H1 (cell line): ENCODE results near the gene SLC26A1. TPM values are rescaled to one million over a fixed set of nuclear protein-coding genes. Genes with fewer than 3 reads are reported as not detected.

ENCODE experiments used
- CTCF ChIA-PET: fragments of 300-600 bp; sonication (Branson Sonifier 250); formaldehyde crosslinking; loops from one replicate; lab custom pipeline; 2021; ENCODE audit not compliant: partially characterized antibody; lab: Charles Lee
- POLR2A ChIA-PET: fragments of 300-600 bp; sonication (Branson Sonifier 250); formaldehyde crosslinking; loops from one replicate; lab custom pipeline; 2021; ENCODE audit warnings: inconsistent platforms; ENCODE audit not compliant: partially characterized antibody; lab: Charles Lee
- DNase-seq, 2 experiments: peaks; one replicate each; pipeline versions ENCODE4 v3.0.0 to v3.0.0-alpha.2; 2010 to 2022; ENCODE audit warnings: low spot score in 2 of 2, low read depth in 1 of 2, mixed read lengths in 1 of 2
- FAIRE-seq: peaks from 2 replicates; lab custom pipeline; 2011; peaks lifted over from hg19 to GRCh38; lab: Jason Lieb, UNC
- H2AFZ ChIP-seq: 2 replicates; pipeline ENCODE4 v1.8.1; 2012; ENCODE audit warnings: low read length, inconsistent platforms
- H2AK5ac ChIP-seq: 2 replicates; pipeline ENCODE4 v1.6.1; 2013; ENCODE audit warnings: low read depth, low read length
- H2BK120ac ChIP-seq: replicated peaks from 2 replicates; pipeline ENCODE3; 2013; ENCODE audit warnings: low read depth, low read length, inconsistent platforms
- H2BK12ac ChIP-seq: 2 replicates; pipeline ENCODE4 v1.6.1; 2013; ENCODE audit warnings: low read depth, low read length
- H2BK15ac ChIP-seq: 2 replicates; pipeline ENCODE4 v1.6.1; 2013; ENCODE audit warnings: low read length
- H2BK20ac ChIP-seq: 2 replicates; pipeline ENCODE4 v1.6.1; 2013; ENCODE audit warnings: low read length
- H2BK5ac ChIP-seq: 2 replicates; pipeline ENCODE4 v1.6.1; 2013; ENCODE audit warnings: low read depth, low read length
- H3K14ac ChIP-seq: 2 replicates; pipeline ENCODE4 v1.6.1; 2013; ENCODE audit warnings: inconsistent platforms; ENCODE audit not compliant: insufficient read length
- H3K18ac ChIP-seq: 2 replicates; pipeline ENCODE4 v1.6.1; 2013; ENCODE audit warnings: low read length; ENCODE audit errors: extremely low read depth
- H3K23ac ChIP-seq: 2 replicates; pipeline ENCODE4 v1.6.1; 2013; ENCODE audit warnings: inconsistent platforms; ENCODE audit not compliant: insufficient read length
- H3K23me2 ChIP-seq: 2 replicates; pipeline ENCODE4 v1.6.1; 2013; ENCODE audit warnings: low read depth, low read length
- H3K27ac ChIP-seq: 2 replicates; pipeline ENCODE4 v1.6.1; 2011; ENCODE audit warnings: low read depth, low read length, inconsistent platforms
- H3K27me3 ChIP-seq, 4 experiments: replicated peaks in 1 of 4; 1 replicate in 1 of 4; 2 replicates in 3 of 4; pipeline versions ENCODE4 v1.6.1 to v1.8.1; 2011 to 2013; ENCODE audit warnings: low read length in 3 of 4, mild to moderate bottlenecking in 3 of 4, inconsistent platforms in 2 of 4, mixed read lengths in 2 of 4, moderate library complexity in 1 of 4; ENCODE audit not compliant: control insufficient read depth in 3 of 4, insufficient read depth in 3 of 4; ENCODE audit errors: extremely low read depth in 1 of 4
- H3K36me3 ChIP-seq, 4 experiments: 2 replicates each; pipeline versions ENCODE4 v1.6.1 to v1.8.1; 2011 to 2013; ENCODE audit warnings: mild to moderate bottlenecking in 4 of 4, low read length in 3 of 4, moderate library complexity in 2 of 4, control low read depth in 1 of 4, inconsistent platforms in 1 of 4; ENCODE audit not compliant: insufficient read depth in 4 of 4, control insufficient read depth in 2 of 4
- H3K4ac ChIP-seq: replicated peaks from 2 replicates; pipeline ENCODE3; 2013; ENCODE audit warnings: low read length, low read depth, mixed read lengths, inconsistent platforms; ENCODE audit not compliant: insufficient read length
- H3K4me1 ChIP-seq, 4 experiments: replicated peaks in 1 of 4; 1 replicate in 1 of 4; 2 replicates in 3 of 4; pipeline versions ENCODE4 v1.6.1 to v1.8.1; 2011 to 2013; ENCODE audit warnings: low read length in 3 of 4, inconsistent platforms in 2 of 4, mixed read lengths in 1 of 4; ENCODE audit not compliant: insufficient read depth in 4 of 4, control insufficient read depth in 3 of 4
- H3K4me2 ChIP-seq, 2 experiments: 2 replicates each; pipeline versions ENCODE4 v1.6.1 to v1.8.1; 2011 to 2013; ENCODE audit warnings: low read depth in 2 of 2, low read length in 2 of 2, control low read depth in 1 of 2, inconsistent platforms in 1 of 2, mild to moderate bottlenecking in 1 of 2; ENCODE audit not compliant: insufficient read depth in 1 of 2
- H3K4me3 ChIP-seq, 4 experiments: fragments of 200-600, 300-600 bp in 1 of 4; sonication (generic), shearing (Covaris generic), sonication (Bioruptor Twin) in 1 of 4; 2 replicates each; pipeline versions ENCODE4 v1.5.1 to v1.8.1; 2011 to 2016; ENCODE audit warnings: low read length in 4 of 4, low read depth in 3 of 4, control low read depth in 2 of 4, inconsistent platforms in 2 of 4, mild to moderate bottlenecking in 2 of 4, mixed read lengths in 1 of 4, moderate library complexity in 1 of 4; ENCODE audit not compliant: insufficient read depth in 2 of 4; ENCODE audit errors: extremely low read depth in 1 of 4
- H3K56ac ChIP-seq: replicated peaks from 2 replicates; pipeline ENCODE3; 2013; ENCODE audit warnings: low read depth, mild to moderate bottlenecking, mixed read lengths, low read length, inconsistent platforms; ENCODE audit not compliant: insufficient read length
- H3K79me1 ChIP-seq: 2 replicates; pipeline ENCODE4 v1.6.1; 2013; ENCODE audit warnings: low read depth, low read length, control low read depth
- H3K79me2 ChIP-seq, 2 experiments: 2 replicates each; pipeline versions ENCODE4 v1.6.1 to v1.8.1; 2012 to 2013; ENCODE audit warnings: low read length in 2 of 2, mild to moderate bottlenecking in 2 of 2, inconsistent platforms in 1 of 2; ENCODE audit not compliant: insufficient read depth in 2 of 2, control insufficient read depth in 1 of 2
- H3K9ac ChIP-seq, 4 experiments: replicated peaks in 1 of 4; 1 replicate in 1 of 4; 2 replicates in 3 of 4; pipeline versions ENCODE4 v1.6.1 to v1.8.1; 2011 to 2013; ENCODE audit warnings: low read depth in 3 of 4, low read length in 3 of 4, control low read depth in 2 of 4, mild to moderate bottlenecking in 2 of 4, moderate library complexity in 2 of 4, inconsistent platforms in 1 of 4; ENCODE audit errors: extremely low read depth in 1 of 4
- H3K9me3 ChIP-seq, 2 experiments: 2 replicates each; pipeline versions ENCODE4 v1.6.1 to v1.8.1; 2012 to 2013; ENCODE audit warnings: mild to moderate bottlenecking in 2 of 2, moderate library complexity in 2 of 2, control low read depth in 1 of 2, inconsistent platforms in 1 of 2, low read depth in 1 of 2, low read length in 1 of 2, mixed read lengths in 1 of 2; ENCODE audit not compliant: insufficient read depth in 2 of 2
- H4K20me1 ChIP-seq, 2 experiments: replicated peaks in 1 of 2; 2 replicates each; pipeline versions ENCODE3 to v1.8.1; 2011 to 2013; ENCODE audit warnings: inconsistent platforms in 2 of 2, low read length in 2 of 2, mild to moderate bottlenecking in 1 of 2; ENCODE audit not compliant: insufficient read depth in 2 of 2, control insufficient read depth in 1 of 2
- H4K5ac ChIP-seq: 2 replicates; pipeline ENCODE4 v1.6.1; 2013; ENCODE audit warnings: low read length, low read depth, mixed read lengths, inconsistent platforms; ENCODE audit not compliant: insufficient read length
- H4K8ac ChIP-seq: 2 replicates; pipeline ENCODE4 v1.8.0; 2013; ENCODE audit warnings: mild to moderate bottlenecking, moderate library complexity, low read length, inconsistent platforms; ENCODE audit not compliant: insufficient read depth; ENCODE audit errors: extremely low read depth
- H4K91ac ChIP-seq: replicated peaks from 2 replicates; pipeline ENCODE3; 2013; ENCODE audit warnings: low read length, mixed read lengths, inconsistent platforms; ENCODE audit not compliant: insufficient read length
- E2F6 ChIP-seq: IDR thresholded peaks from 2 replicates; pipeline ENCODE4 v1.6.1; 2012; ENCODE audit warnings: inconsistent platforms
- EZH2 ChIP-seq: fragments of 200-600 bp; sonication (generic); IDR thresholded peaks from 2 replicates; pipeline ENCODE4 v1.7.1; 2012; ENCODE audit warnings: low read depth, mild to moderate bottlenecking, moderate library complexity, low read length, inconsistent platforms; ENCODE audit not compliant: severe bottlenecking
- GTF2F1 ChIP-seq: IDR thresholded peaks from 2 replicates; pipeline ENCODE4 v1.6.1; 2012; ENCODE audit warnings: low read depth, low read length, improper control_type of control experiment, borderline replicate concordance
- HDAC2 ChIP-seq, 2 experiments: fragments of 300-600 bp in 1 of 2; sonication (generic) in 1 of 2; IDR thresholded peaks; 2 replicates each; pipeline ENCODE4 v1.6.1; 2011 to 2012; ENCODE audit warnings: low read depth in 2 of 2, low read length in 2 of 2, mild to moderate bottlenecking in 2 of 2, moderate library complexity in 2 of 2, borderline replicate concordance in 1 of 2, inconsistent platforms in 1 of 2
- KDM1A ChIP-seq: fragments of 200-600, 300-600 bp; sonication (generic); IDR thresholded peaks from 2 replicates; pipeline ENCODE4 v1.7.1; 2016; ENCODE audit warnings: mild to moderate bottlenecking, low read length, borderline replicate concordance
- KDM4A ChIP-seq: IDR thresholded peaks from one replicate; pipeline ENCODE4 v1.7.1; 2012; ENCODE audit warnings: low read depth, mild to moderate bottlenecking, moderate library complexity, low read length, inconsistent platforms; ENCODE audit not compliant: severe bottlenecking
- KDM5A ChIP-seq: fragments of 200-600 bp; IDR thresholded peaks from 2 replicates; pipeline ENCODE4 v1.7.1; 2012; ENCODE audit warnings: mild to moderate bottlenecking, low read length, inconsistent platforms, mixed read lengths
- NRF1 ChIP-seq: IDR thresholded peaks from 2 replicates; pipeline ENCODE4 v1.6.1; 2011; ENCODE audit warnings: mild to moderate bottlenecking, low read depth, low read length, improper control_type of control experiment
- POLR2AphosphoS5 ChIP-seq: IDR thresholded peaks from 2 replicates; pipeline ENCODE4 v1.6.1; 2011; ENCODE audit warnings: low read depth, low read length
- SIRT6 ChIP-seq: IDR thresholded peaks from one replicate; pipeline ENCODE4 v1.7.1; 2012; ENCODE audit warnings: low read length, inconsistent platforms
- SRF ChIP-seq: IDR thresholded peaks from 2 replicates; pipeline ENCODE4 v1.6.1; 2011; ENCODE audit warnings: mild to moderate bottlenecking, low read depth, low read length, moderate library complexity
- TBP ChIP-seq: IDR thresholded peaks from 2 replicates; pipeline ENCODE4 v1.6.1; 2011; ENCODE audit warnings: low read depth, low read length, improper control_type of control experiment
- WGBS, 2 experiments: shearing (Covaris generic) in 1 of 2; methylation state at CpG; one replicate each; pipeline versions ENCODE4 v1.1.6 to v1.1.7; 2013 to 2015; ENCODE audit warnings: low lambda C conversion rate in 2 of 2, mixed read lengths in 2 of 2, inconsistent platforms in 1 of 2, low coverage in 1 of 2, missing lambda C conversion rate in 1 of 2; ENCODE audit not compliant: insufficient replicate concordance in 2 of 2, insufficient coverage in 1 of 2, insufficient read length in 1 of 2; ENCODE audit errors: extremely low coverage in 1 of 2, missing lambda C conversion rate in 1 of 2; 5-methylcytosine and 5-hydroxymethylcytosine counted together
- polyA plus RNA-seq, 7 experiments: library from polyadenylated mRNA; depleted of rRNA in 3 of 7; stranded (reverse) in 5 of 7; unstranded in 2 of 7; fragments of >200 nt in 5 of 7; fragments of 200-250 nt in 2 of 7; gene quantifications; 1 replicate in 5 of 7; 2 replicates in 1 of 7; 4 replicates in 1 of 7; pipeline versions ENCODE4 v1.2.1 to v1.2.3, GENCODE V29; 2011 to 2013; ENCODE audit warnings: missing spikeins in 2 of 7, mixed read lengths in 2 of 7
- total RNA-seq: library from RNA; stranded (reverse); fragmentation: NEBNext Ultra II Directional; extraction: Animal tissue kit (Norgen Biotek cat#: 25700); gene quantifications from 2 replicates; pipeline ENCODE4 v1.2.1, GENCODE V29; 2021

The SLC26A1 gene
- total and polyA plus RNA-seq, 2 of the 8 experiments (the other 6 are each of a cell fraction or from before 2014, with no cell fraction given) = 0.11 TPM; not detected in 1

GRCh38 chr4:1002631-1003251 lies 9.5 kb upstream of the SLC26A1 start:
- Histone ChIP-seq H3K4me2 (peak overlapping the region; percentile 61 to 76), H4K20me1 (peaks cover 2 to 18% of the 10 kb centered on the region in 2 experiments), H2AFZ (no peak overlapping the region; the same call in 1 of the 2 replicates), H2BK12ac (no peak overlapping the region), H3K9me3 (no peaks in the 10 kb centered on the region), H4K8ac (no peak overlapping the region), H2AK5ac (no peak overlapping the region), H3K79me2 (no peaks in the 10 kb centered on the region), H2BK15ac (no peak overlapping the region), H3K36me3 (no peaks in the 10 kb centered on the region), H3K4me1 (peaks cover 0 to 4% (median 3%) of the 10 kb centered on the region in 4 experiments; a peak in 5 of 7 replicates), H3K18ac (no peak overlapping the region; the same call in 1 of the 2 replicates), H2BK5ac (no peak overlapping the region), H3K23me2 (peaks cover 12% of the 10 kb centered on the region; the same call in 1 of the 2 replicates), H3K56ac (no peak overlapping the region), H3K14ac (no peak overlapping the region), H3K9ac (no peak overlapping the region), H3K27me3 (peaks cover 49 to 89% (median 84%) of the 10 kb centered on the region in 4 experiments), H3K4ac (no peak overlapping the region), H3K4me3 (peak overlapping the region; percentile 9 to 60 (median 32)), H4K91ac (no peak overlapping the region), H3K79me1 (no peaks in the 10 kb centered on the region), H2BK120ac (no peak overlapping the region), H3K27ac (no peak overlapping the region), H2BK20ac (no peak overlapping the region), H3K23ac (no peak overlapping the region), H4K5ac (no peak overlapping the region)
- ChIA-PET POLR2A (interaction anchor here (1.3 kb wide), 1 partner anchor 31 kb away, joined by 3 read pairs; no protein-coding TSS in a partner anchor), CTCF (interaction anchor here (1.9 kb wide), 1 partner anchor 16 kb away, joined by 5 read pairs; the partner anchor contains the start of gene IDUA)
- DNase-seq = no peak
- WGBS, 2 experiments = 4% methylated on average over 25 of the region's 75 CpGs; no CpG with 5 or more reads in 1 of the 2 experiments
- FAIRE-seq = no peak
- TF ChIP-seq SRF (no peak), E2F6 (no peak), HDAC2 (IDR thresholded peaks at IDR 0.05; ENCODE audit: borderline replicate concordance in 1 of 2, low read depth in 2 of 2, low read length in 2 of 2) (no peak), GTF2F1 (no peak), KDM4A (peak; percentile 51), TBP (no peak), SIRT6 (no peak), KDM5A (no peak), POLR2AphosphoS5 (no peak), KDM1A (no peak), EZH2 (peak; percentile 75), NRF1 (peak; percentile 48)
